Stimulated activated CD4-positive, alpha-beta T cell treated with anti-CD3 and anti-CD28 coated beads, Interleukin-2, amount 100 ng/mL, for 48 hours (primary cell): Measurements from ENCODE around the gene ACMSD.

Source experiments
- DNase-seq, 2 donors: peaks; one replicate each; pipeline ENCODE4 v3.0.0-alpha.2; 2020

ACMSD gene

GRCh38 chr2:134910763-134911399 lies 72.5 kb downstream of the ACMSD start:
- no peak for DNase-seq

- no peak for DNase-seq
Measured at GRCh38 chr2:134911400-134911785, 73.0 kb downstream of the ACMSD start.

GRCh38 chr2:134912361-134912760 lies 73.9 kb downstream of the ACMSD start:
- no peak for DNase-seq

GRCh38 chr2:134917360-134917865 lies 79.0 kb downstream of the ACMSD start:
- peak; percentile 3 to 11 for DNase-seq

- peak; percentile 73 to 79 for DNase-seq
Measured at GRCh38 chr2:134917888-134918525, 79.6 kb downstream of the ACMSD start.

GRCh38 chr2:134918526-134919340 lies 80.3 kb downstream of the ACMSD start, which contains the start of gene CCNT2:
Gene CCNT2 (plus strand): TSS chr2:134918822. CDS start chr2:134918855, 33 bp downstream.
- DNase-seq, result peak; percentile 99

- DNase-seq, result peak; percentile 34 to 41
Measured at GRCh38 chr2:134919341-134920210, 81.2 kb downstream of the ACMSD start.

- no peak for DNase-seq
Measured at GRCh38 chr2:134924912-134925311, 86.5 kb downstream of the ACMSD start.

GRCh38 chr2:134926231-134926931 lies 88.0 kb downstream of the ACMSD start:
- DNase-seq, result no peak

GRCh38 chr2:134927195-134927594 lies 88.8 kb downstream of the ACMSD start:
- no peak for DNase-seq

GRCh38 chr2:134932864-134933526 lies 94.6 kb downstream of the ACMSD start:
- no peak for DNase-seq

GRCh38 chr2:134933732-134934131 lies 95.3 kb downstream of the ACMSD start:
- DNase-seq, result no peak

GRCh38 chr2:134934150-134934549 lies 95.7 kb downstream of the ACMSD start:
- no peak for DNase-seq

GRCh38 chr2:134934641-134935040 lies 96.2 kb downstream of the ACMSD start:
- no peak for DNase-seq

GRCh38 chr2:134936691-134937090 lies 98.3 kb downstream of the ACMSD start:
- DNase-seq, result no peak

- no peak for DNase-seq
Measured at GRCh38 chr2:134943540-134943939, 105.1 kb downstream of the ACMSD start.

- no peak for DNase-seq
Measured at GRCh38 chr2:134944975-134945374, 106.6 kb downstream of the ACMSD start.

GRCh38 chr2:134946073-134946472 lies 107.7 kb downstream of the ACMSD start:
- no peak for DNase-seq

- DNase-seq, result no peak
Measured at GRCh38 chr2:134949981-134950708, 111.7 kb downstream of the ACMSD start.

- DNase-seq, result no peak
Measured at GRCh38 chr2:134950886-134951285, 112.5 kb downstream of the ACMSD start.
